HepG2 (cell line): ENCODE results near the gene DNMT3A. TPM values are rescaled to one million over a fixed set of nuclear protein-coding genes. Genes with fewer than 3 reads are reported as not detected.

Source experiments
- ATAC-seq: fragments of 200-7000 bp; cut with Tn5 transposase; 3 replicates; pipeline ENCODE4 v1.9.1; 2020; ENCODE audit warnings: mild to moderate bottlenecking, moderate library complexity
- BruUV-seq: library from RNA; stranded (reverse); fragments of 400-500 nt; replicated peaks from 2 replicates; lab custom pipeline; 2021; lab: Mats Ljungman, UMichigan
- CTCF ChIA-PET: fragments of 300-600 bp; formaldehyde crosslinking; extraction: SDS; loops from one replicate; lab custom pipeline; 2021; ENCODE audit warnings: low total read pairs, inconsistent platforms, low intra/inter-chr PET ratio; lab: Yijun Ruan, JAX
- POLR2A ChIA-PET: fragments of 350-600 bp; sonication (Branson Sonifier 250); formaldehyde crosslinking; loops from one replicate; lab custom pipeline; 2020; ENCODE audit warnings: antibody characterized with exemption, inconsistent platforms; lab: Yijun Ruan, JAX
- DNase-seq: peaks from one replicate; pipeline ENCODE4 v3.0.0-alpha.2; 2015; ENCODE audit warnings: low spot score
- FAIRE-seq: peaks from 3 replicates; lab custom pipeline; 2011; peaks lifted over from hg19 to GRCh38; lab: Jason Lieb, UNC
- H2AFZ ChIP-seq: one replicate; pipeline ENCODE4 v1.6.1; 2011; ENCODE audit warnings: low read length, inconsistent platforms
- H3K27ac ChIP-seq: fragments of 300-600 bp; 3 replicates; pipeline ENCODE4 v1.8.0; 2011; ENCODE audit warnings: mixed run types, mild to moderate bottlenecking, mixed read lengths, low read length, inconsistent platforms; ENCODE audit not compliant: insufficient read depth; ENCODE audit errors: extremely low read length
- H3K27me3 ChIP-seq, 2 experiments: fragments of 200-600 bp in 1 of 2; 2 replicates in 1 of 2; 3 replicates in 1 of 2; pipeline versions ENCODE4 v1.6.0 to v1.8.0; 2011; ENCODE audit warnings: low read length in 2 of 2, mild to moderate bottlenecking in 2 of 2, moderate library complexity in 2 of 2, inconsistent platforms in 1 of 2; ENCODE audit not compliant: insufficient read depth in 2 of 2, control insufficient read depth in 1 of 2
- H3K36me3 ChIP-seq, 2 experiments: fragments of 200-600 bp in 1 of 2; replicated peaks in 1 of 2; 2 replicates in 1 of 2; 3 replicates in 1 of 2; pipeline versions ENCODE4 v1.5.1 to v1.8.0; 2011; ENCODE audit warnings: low read length in 2 of 2, inconsistent platforms in 1 of 2; ENCODE audit not compliant: insufficient read depth in 2 of 2, control insufficient read depth in 1 of 2
- H3K4me1 ChIP-seq: 2 replicates; pipeline ENCODE4 v1.5.1; 2012; ENCODE audit warnings: low read length, inconsistent platforms; ENCODE audit not compliant: insufficient read depth
- H3K4me2 ChIP-seq: 2 replicates; pipeline ENCODE4 v1.6.0; 2011; ENCODE audit warnings: low read depth, low read length, inconsistent platforms
- H3K4me3 ChIP-seq, 3 experiments: fragments of 200-600 bp in 1 of 3; sonication (generic), shearing (Covaris generic) in 1 of 3; replicated peaks in 1 of 3; 2 replicates each; pipeline ENCODE4 v1.5.1; 2011 to 2016; ENCODE audit warnings: low read length in 3 of 3, inconsistent platforms in 2 of 3, low read depth in 2 of 3, mild to moderate bottlenecking in 2 of 3, control low read depth in 1 of 3, mixed read lengths in 1 of 3; ENCODE audit not compliant: insufficient read depth in 1 of 3
- H3K79me2 ChIP-seq: one replicate; pipeline ENCODE4 v1.6.1; 2011; ENCODE audit warnings: low read length, inconsistent platforms; ENCODE audit not compliant: insufficient read depth
- H3K9ac ChIP-seq: 2 replicates; pipeline ENCODE4 v1.6.0; 2011; ENCODE audit warnings: mild to moderate bottlenecking, low read depth, low read length, inconsistent platforms; ENCODE audit not compliant: insufficient read depth
- H3K9me3 ChIP-seq: 2 replicates; pipeline ENCODE4 v1.5.1; 2012; ENCODE audit warnings: mild to moderate bottlenecking, low read length
- H4K20me1 ChIP-seq: 2 replicates; pipeline ENCODE4 v1.6.0; 2011; ENCODE audit warnings: inconsistent platforms, mild to moderate bottlenecking, low read length, moderate library complexity; ENCODE audit not compliant: insufficient read depth
- GABPA ChIP-seq, 2 experiments: IDR thresholded peaks; 2 replicates each; pipeline ENCODE4 v1.6.1; 2011 to 2016; ENCODE audit warnings: low read depth in 2 of 2, low read length in 1 of 2, missing biosample characterization in 1 of 2, missing genetic modification characterization in 1 of 2
- GABPB1 ChIP-seq: IDR thresholded peaks from 2 replicates; pipeline ENCODE4 v1.6.1; 2016; ENCODE audit warnings: mild to moderate bottlenecking, missing genetic modification reagents, moderate library complexity, missing compliant biosample characterization
- KMT2B ChIP-seq: IDR thresholded peaks from 2 replicates; pipeline ENCODE4 v1.6.1; 2016; ENCODE audit warnings: missing genetic modification reagents, missing compliant biosample characterization
- ZSCAN20 ChIP-seq: sonication (generic); formaldehyde crosslinking; IDR thresholded peaks from 2 replicates; pipeline ENCODE4 v1.4.0; 2020; ENCODE audit warnings: missing genetic modification reagents, mild to moderate bottlenecking, borderline replicate concordance
- WGBS: methylation state at CpG from one replicate; pipeline ENCODE4 v1.1.6; 2017; ENCODE audit warnings: low lambda C conversion rate; 5-methylcytosine and 5-hydroxymethylcytosine counted together
- in situ Hi-C: cut with HindIII; loops from 2 replicates; pipeline ENCODE4 v1.10.0; 2017; ENCODE audit warnings: low pct_unique_long_range_greater_than_20kb; ENCODE audit not compliant: extremely low pct_ligation_motif_present
- intact Hi-C: fragments of 100-400 bp; cut with micrococcal nuclease; formaldehyde crosslinking; loops from one replicate; pipeline ENCODE4 v1.10.0; 2022; ENCODE audit not compliant: unreplicated experiment
- polyA plus RNA-seq, 8 experiments: library from polyadenylated mRNA; depleted of rRNA in 3 of 8; stranded (reverse) in 7 of 8; unstranded in 1 of 8; fragments of >200 nt; fragmentation: Illumina TruSeq in 4 of 8; extraction: Trizol in 4 of 8; gene quantifications; 2 replicates each; pipeline versions ENCODE4 v1.2.1 to v1.2.3, GENCODE V29; 2011 to 2016; ENCODE audit warnings: low read depth in 4 of 8, missing spikeins in 1 of 8, mixed read lengths in 1 of 8; ENCODE audit not compliant: insufficient read depth in 1 of 8
- total RNA-seq, 5 experiments: library from RNA; depleted of rRNA; stranded (reverse); fragments of >200 nt; fragmentation: Illumina TruSeq; extraction: Trizol; gene quantifications; 2 replicates each; pipeline ENCODE4 v1.2.3, GENCODE V29; 2016; ENCODE audit warnings: low read depth in 1 of 5
- TF ChIP-seq, protein P1 (sequence below): sonication (generic); formaldehyde crosslinking; IDR thresholded peaks from 2 replicates; pipeline ENCODE4 v1.5.1; 2020; ENCODE audit warnings: mild to moderate bottlenecking, missing genetic modification reagents, moderate library complexity
- TF ChIP-seq, protein P2 (sequence below): IDR thresholded peaks from 2 replicates; pipeline ENCODE4 v1.6.1; 2012; ENCODE audit warnings: inconsistent platforms

Gene DNMT3A
- total and polyA plus RNA-seq, 2 of the 13 experiments (the other 11 are each of a cell fraction or from before 2014, with no cell fraction given), result 14.7 to 29.1 TPM

DNA sequence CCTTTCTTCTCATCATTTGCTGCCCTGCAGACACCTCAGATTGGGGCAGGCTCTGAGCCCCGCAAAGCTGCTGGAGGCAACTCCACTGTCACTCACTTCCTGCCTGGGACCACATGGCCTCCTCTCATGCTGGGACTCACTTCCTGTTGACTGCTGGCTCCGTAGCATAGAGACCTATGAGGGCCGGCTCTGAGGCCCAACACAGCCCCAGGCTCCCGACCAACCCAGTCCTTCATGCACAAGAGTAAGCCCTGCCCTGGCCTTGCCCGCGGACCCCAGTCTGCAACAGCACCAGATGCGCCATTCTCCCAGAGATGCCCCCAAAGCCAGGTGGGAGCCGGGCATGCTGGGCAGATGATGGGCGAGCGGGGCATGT lies 55.7 kb downstream of the DNMT3A start:
- peak; percentile 47 for ATAC-seq
- 75% methylated on average over 10 of the region's 10 CpGs for WGBS
- Histone ChIP-seq H3K4me3 (no peak overlapping the region), H3K4me2 (no peak overlapping the region), H3K27me3 (no peaks in the 10 kb centered on the region), H3K79me2 (no peaks in the 10 kb centered on the region), H2AFZ (no peak overlapping the region), H3K9me3 (no peaks in the 10 kb centered on the region), H3K36me3 (no peaks in the 10 kb centered on the region), H3K4me1 (peaks cover 19% of the 10 kb centered on the region), H3K9ac (no peak overlapping the region), H3K27ac (no peak overlapping the region), H4K20me1 (no peaks in the 10 kb centered on the region)
- intact Hi-C loops, result no loop called here
- in situ Hi-C loops, result no loop called here
- no TSS peak for BruUV-seq
- DNase-seq, result no peak
- CTCF ChIA-PET, result no interaction called here
- no peak for FAIRE-seq
- POLR2A ChIA-PET, result no interaction called here
- TF ChIP-seq KMT2B (no peak), GABPB1 (peak; percentile 22; the same call in 1 of the 2 replicates), ZSCAN20 (CRISPR knock-in tag) (no peak), GABPA (IDR thresholded peaks at IDR 0.05; ENCODE audit: low read depth, low read length) (no peak), GABPA (CRISPR knock-in tag; IDR thresholded peaks at IDR 0.05; ENCODE audit: low read depth) (peak; percentile 74)
- TF ChIP-seq, protein P1, sequence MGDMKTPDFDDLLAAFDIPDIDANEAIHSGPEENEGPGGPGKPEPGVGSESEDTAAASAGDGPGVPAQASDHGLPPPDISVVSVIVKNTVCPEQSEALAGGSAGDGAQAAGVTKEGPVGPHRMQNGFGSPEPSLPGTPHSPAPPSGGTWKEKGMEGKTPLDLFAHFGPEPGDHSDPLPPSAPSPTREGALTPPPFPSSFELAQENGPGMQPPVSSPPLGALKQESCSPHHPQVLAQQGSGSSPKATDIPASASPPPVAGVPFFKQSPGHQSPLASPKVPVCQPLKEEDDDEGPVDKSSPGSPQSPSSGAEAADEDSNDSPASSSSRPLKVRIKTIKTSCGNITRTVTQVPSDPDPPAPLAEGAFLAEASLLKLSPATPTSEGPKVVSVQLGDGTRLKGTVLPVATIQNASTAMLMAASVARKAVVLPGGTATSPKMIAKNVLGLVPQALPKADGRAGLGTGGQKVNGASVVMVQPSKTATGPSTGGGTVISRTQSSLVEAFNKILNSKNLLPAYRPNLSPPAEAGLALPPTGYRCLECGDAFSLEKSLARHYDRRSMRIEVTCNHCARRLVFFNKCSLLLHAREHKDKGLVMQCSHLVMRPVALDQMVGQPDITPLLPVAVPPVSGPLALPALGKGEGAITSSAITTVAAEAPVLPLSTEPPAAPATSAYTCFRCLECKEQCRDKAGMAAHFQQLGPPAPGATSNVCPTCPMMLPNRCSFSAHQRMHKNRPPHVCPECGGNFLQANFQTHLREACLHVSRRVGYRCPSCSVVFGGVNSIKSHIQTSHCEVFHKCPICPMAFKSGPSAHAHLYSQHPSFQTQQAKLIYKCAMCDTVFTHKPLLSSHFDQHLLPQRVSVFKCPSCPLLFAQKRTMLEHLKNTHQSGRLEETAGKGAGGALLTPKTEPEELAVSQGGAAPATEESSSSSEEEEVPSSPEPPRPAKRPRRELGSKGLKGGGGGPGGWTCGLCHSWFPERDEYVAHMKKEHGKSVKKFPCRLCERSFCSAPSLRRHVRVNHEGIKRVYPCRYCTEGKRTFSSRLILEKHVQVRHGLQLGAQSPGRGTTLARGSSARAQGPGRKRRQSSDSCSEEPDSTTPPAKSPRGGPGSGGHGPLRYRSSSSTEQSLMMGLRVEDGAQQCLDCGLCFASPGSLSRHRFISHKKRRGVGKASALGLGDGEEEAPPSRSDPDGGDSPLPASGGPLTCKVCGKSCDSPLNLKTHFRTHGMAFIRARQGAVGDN (CRISPR knock-in tag), result peak; percentile 39; the same call in 1 of the 2 replicates
- TF ChIP-seq, protein P2, sequence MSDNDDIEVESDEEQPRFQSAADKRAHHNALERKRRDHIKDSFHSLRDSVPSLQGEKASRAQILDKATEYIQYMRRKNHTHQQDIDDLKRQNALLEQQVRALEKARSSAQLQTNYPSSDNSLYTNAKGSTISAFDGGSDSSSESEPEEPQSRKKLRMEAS, result peak; percentile 19; the same call in 1 of the 2 replicates
